Activated T-helper 1 cell treated with Interleukin-2 at 50 U/mL for 16 hours (primary cell): ENCODE results near the gene PXDC1.
"Not testable (repeated sequence)": the region's sequence is repeated elsewhere in the genome, so short reads cannot be mapped to it uniquely, and the experiment has no call there.

Source experiments
- DNase-seq: peaks from one replicate; pipeline ENCODE4 v3.0.0-alpha.2; 2020; ENCODE audit warnings: low read depth

PXDC1 gene

GRCh38 chr6:3782876-3783832 is 31.6 kb upstream of the PXDC1 start:
- DNase-seq: no peak

DNA sequence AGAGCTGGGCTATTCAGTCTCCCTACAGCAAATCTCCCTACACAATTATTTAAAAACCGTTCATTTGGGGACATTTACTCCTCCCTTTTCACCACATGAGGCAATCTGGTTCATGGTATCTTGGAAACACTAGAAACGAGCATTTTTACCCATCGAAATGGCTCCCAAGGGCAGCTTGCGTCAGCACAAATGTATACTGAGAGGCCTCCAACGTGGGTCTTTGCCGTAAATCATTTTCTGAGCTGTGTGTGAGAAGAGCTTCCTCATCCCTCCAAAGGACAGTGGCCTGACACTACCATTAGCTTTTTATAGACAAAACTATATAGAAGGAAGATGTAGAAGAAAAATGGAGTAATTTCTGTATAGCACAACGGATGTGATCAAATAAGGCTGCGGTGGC is 30.0 kb upstream of the PXDC1 start:
- no peak for DNase-seq

DNA sequence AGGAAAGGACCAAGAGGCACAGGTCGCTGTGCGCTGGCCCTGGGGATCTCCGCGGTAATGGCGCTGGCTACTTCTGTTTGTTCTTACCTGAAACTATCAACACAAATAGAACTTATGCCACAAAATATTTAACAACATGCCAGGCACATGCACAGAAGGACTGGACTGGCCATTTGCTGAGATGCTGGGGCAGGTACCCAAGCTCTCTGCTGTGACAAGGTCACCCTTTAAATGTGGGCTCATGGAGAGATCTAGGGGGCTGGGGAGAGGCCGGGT is 28.0 kb upstream of the PXDC1 start:
- DNase-seq: no peak

DNA sequence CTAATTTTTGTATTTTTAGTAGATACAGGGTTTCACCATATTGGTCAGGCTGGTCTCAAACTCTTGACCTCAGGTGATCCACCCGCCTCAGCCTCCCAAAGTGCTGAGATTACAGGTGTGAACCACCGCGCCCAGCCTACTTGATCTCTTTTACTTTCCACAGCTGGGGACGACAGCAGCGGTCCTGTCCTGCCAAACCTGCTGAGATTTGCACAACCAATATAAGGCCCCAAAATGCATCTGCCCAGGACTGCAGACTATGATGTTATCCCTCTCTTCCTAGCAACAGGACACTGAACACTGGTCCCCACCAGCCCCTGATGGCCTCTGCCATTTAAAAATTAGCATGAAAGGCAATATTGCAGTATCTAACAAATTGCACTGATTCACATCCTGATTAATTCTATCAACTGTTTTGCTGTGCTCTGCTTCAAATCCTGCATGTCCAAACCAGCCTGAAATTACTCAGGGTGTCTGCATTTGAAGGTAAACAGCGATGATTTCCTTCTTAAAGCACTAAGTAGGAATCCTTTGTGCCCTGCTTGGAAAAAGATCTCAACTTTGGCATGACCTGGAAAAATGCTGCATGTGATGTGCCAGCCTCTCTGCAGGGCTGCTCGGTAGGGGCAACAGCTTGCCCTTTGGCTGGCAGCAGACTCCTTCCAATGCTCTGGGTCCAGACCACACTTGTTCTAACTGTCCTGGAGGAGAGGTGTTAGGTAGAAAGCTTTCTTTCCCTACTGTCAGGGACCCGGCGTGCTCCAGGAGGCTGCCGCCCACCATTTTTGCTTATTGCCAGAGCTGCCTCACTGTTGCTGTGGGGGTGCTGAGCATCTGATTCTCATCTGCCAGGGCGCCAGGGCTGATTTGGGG is 27.4 kb upstream of the PXDC1 start:
- no peak for DNase-seq

- no peak for DNase-seq
Measured at GRCh38 chr6:3777730-3778461, 26.4 kb upstream of the PXDC1 start.

GRCh38 chr6:3776881-3777507 is 25.5 kb upstream of the PXDC1 start:
- DNase-seq: no peak

DNA sequence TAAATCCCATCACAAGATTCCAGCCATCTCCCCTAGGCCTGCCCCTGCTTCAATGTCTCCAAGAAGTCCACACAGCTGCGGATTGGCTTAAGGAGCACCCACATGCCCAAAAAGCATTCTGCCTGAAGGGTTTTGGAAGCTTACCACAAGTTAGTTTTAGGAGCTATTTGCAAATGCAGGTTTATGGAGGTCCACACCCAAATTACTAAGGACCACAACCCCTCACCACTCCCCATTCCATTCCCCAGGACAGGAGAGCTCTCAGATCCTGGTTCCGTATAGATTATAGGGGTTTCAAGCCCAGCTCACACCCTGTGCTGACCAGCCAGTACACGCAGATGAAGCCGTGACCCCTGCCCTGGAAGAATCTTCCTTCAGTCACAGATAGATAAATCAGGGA is 24.3 kb upstream of the PXDC1 start:
- DNase-seq: no peak

- no peak for DNase-seq
Measured at GRCh38 chr6:3775386-3775785, 23.9 kb upstream of the PXDC1 start.

GRCh38 chr6:3773678-3774298 is 22.3 kb upstream of the PXDC1 start:
- no peak for DNase-seq

- DNase-seq: not testable (repeated sequence)
Measured at GRCh38 chr6:3772127-3772999, 20.9 kb upstream of the PXDC1 start.

DNA sequence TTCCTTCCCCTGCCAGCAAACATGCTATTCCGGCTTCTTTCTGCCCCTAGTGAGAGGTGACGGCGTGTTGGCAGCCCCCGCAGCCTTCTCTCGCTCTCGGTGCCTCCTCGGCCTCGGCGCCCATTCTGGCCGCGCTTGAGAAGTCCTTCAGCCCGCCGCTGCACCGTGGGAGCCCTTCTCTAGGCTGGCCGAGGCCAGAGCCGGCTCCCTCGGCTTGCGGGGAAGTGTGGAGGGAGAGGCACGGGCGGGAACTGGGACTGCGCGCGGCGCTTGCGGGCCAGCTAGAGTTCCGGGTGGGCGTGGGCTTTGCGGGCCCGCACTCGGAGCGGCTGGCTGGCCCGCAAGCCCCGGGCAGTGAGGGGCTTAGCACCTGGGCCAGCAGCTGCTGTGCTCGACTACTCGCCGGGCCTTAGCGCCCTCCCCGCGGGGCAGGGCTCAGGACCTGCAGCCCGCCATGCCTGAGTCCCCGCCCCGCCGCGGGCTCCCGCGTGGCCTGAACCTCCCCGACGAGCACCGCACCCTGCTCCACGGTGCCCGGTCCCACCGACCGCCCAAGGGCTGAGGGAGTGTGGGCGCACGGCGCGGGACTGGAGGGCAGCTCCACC is 20.0 kb upstream of the PXDC1 start:
- DNase-seq: no peak

GRCh38 chr6:3770023-3770720 is 18.7 kb upstream of the PXDC1 start:
- DNase-seq: no peak

DNA sequence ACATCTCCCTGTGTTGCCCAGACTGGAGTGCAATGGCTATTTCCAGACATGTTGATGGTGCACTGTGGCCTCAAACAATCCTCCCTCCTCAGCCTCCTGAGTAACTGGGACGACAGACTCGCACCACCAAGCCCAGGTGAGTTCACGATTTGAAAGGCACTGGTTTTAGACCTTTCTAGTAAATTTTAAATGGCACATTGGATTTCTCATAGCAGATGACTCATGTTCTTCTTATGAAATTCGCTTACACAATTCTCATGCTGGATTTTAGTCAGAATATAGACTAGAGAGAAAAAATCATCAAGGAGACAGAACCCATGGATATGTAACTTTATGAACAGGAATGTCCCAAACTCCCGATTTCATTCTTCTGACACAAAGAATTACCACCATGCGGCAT is 18.1 kb upstream of the PXDC1 start:
- DNase-seq: no peak

- DNase-seq: no peak
Measured at GRCh38 chr6:3768502-3768901, 17.0 kb upstream of the PXDC1 start.

DNA sequence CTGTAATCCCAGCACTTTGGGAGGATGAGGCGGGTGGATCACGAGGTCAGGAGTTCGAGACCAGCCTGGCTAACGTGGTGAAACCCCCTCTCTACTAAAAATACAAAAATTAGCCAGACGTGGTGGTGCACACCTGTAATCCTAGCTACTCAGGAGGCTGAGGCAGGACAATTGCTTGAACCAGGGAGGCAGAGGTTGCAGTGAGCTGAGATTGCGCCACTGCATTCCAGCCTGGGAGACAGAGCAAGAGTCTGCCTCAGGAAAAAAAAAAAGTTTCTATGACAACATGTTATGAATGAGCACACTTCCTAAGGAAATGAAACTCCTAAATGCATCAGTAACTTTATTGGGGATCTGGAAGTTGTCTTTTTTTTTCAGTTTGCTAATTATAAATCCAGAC is 16.0 kb upstream of the PXDC1 start:
- not testable (repeated sequence) for DNase-seq

DNA sequence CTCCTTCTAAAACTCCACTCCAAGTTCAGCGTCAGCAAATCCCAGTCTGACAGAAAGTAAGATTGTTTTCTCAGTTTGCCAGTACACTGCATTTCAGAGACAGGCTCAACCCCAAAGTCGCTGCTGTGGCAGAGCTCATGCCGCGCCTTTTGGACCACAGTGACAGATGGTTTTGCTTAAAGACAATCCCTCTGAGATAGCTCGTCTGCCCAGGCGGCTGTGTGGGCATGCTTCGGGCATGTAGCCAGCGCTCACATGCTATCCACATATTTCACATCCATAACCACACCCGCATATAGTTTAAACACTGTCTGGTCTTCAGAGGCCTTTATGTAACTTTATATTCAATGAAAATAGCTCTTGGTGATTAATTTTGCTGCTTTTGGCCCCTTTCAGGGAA is 14.7 kb upstream of the PXDC1 start:
- no peak for DNase-seq

DNA sequence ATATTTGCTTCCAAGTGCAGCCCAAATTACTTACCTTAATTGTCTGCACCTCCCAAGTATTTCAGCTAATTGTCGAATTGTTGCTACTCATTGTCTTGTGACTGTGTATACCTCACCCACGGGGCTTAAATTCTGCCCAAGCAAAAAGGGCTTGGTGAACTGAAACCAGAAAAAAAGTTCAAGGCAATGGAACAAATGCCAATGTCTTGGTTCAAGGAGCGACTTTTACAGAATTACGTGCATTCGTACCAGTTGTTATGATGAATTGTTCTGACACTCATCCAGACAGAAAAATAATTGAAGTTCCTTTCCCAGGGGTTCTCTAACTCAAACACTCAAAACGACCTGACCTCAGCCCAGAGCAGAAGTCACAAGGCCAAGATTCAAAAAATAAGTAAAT is 13.9 kb upstream of the PXDC1 start:
- no peak for DNase-seq

DNA sequence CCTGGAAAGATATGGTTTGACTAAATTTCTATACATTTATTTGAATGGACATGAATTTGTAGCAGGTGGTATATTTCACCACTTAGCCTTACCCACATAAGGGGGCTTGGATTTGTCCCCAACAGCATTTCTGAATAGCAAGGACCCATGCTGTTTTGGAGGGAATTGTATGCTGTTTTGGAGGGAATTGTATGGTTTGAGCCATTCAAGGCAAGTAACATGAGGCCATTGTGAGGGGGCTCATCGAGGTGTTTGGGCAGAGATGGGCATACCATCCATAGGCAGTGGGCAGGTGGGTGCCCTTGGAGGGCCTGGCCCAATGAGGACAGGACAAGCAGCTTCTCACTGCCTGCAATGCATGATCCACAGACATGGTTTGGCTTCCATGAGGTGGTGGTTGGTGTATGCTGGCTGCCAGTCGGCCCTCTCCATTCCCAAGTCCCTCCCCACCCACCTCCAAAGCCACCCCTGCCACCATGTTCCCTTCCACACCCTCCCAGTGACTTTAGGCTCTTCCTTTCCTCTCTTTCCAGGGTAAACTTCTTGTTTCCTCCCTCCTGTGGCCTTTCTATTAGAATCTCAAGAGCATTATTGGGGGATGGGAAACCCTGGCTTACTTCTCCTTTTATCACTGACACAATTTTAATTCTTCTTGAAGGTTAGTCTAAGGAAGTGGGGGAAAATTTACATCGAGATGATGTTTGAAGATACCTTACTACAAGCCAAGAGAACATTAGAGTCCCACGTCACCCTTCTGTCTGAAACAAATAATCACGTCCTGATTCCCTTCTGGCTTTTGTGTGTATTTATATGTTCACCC is 13.2 kb upstream of the PXDC1 start:
- DNase-seq: no peak

- DNase-seq: no peak
Measured at GRCh38 chr6:3762852-3763251, 11.3 kb upstream of the PXDC1 start.
